Measurements from ENCODE around the gene RNF149. TPM values are rescaled to one million over a fixed set of nuclear protein-coding genes. Genes with fewer than 3 reads are reported as not detected.

RNF149 gene
- total and polyA plus RNA-seq, 9 of the 15 experiments (the other 6 are each of a cell fraction or from before 2014, with no cell fraction given), result 9.0 to 31.5 (median 22.8) TPM

DNA sequence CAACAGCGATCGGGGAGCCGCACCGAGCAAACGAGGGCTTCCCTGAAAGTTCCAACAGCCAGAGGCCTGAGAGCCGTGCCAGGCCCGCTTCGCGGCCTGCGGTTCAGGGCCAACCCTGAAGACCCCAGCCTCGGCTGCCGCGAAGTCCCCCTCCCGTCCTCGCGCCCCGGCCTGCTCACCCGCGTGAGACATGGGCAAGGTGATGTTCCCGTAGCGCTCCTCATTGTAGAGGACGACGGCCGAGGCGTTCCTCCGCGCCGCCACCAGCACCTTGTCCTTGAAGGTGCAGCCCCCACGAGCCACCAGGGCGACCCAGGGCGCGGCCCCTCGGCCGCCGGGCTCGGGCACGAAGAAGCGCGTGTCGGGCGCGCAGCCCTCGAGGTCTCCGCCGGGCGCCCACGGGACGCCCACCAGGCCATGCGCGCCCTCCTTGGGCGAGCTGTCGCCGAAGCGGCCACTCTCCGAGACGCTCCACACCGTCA is 510 bp downstream of the RNF149 start (continued):
- TF ChIP-seq TFE3 (CRISPR knock-in tag; IDR thresholded peaks at IDR 0.05) (no peak), FOXP1 (CRISPR knock-in tag; IDR thresholded peaks at IDR 0.05) (peak; percentile 54; the same call in 1 of the 2 replicates), CREB1 (IDR thresholded peaks at IDR 0.05) (no peak), CREB1 (CRISPR knock-in tag; IDR thresholded peaks at IDR 0.05) (peak; percentile 35; the same call in 1 of the 2 replicates), PTBP1 (IDR thresholded peaks at IDR 0.05; ENCODE audit: low read depth, low read length) (no peak), ARID4B (CRISPR knock-in tag; IDR thresholded peaks at IDR 0.05) (peak; percentile 18; the same call in 1 of the 2 replicates), TEAD4 (IDR thresholded peaks at IDR 0.05; ENCODE audit: low read length) (no peak), TEAD4 (CRISPR knock-in tag; IDR thresholded peaks at IDR 0.05; ENCODE audit: borderline replicate concordance) (peak; percentile 47; the same call in 1 of the 2 replicates), CHD1 (IDR thresholded peaks at IDR 0.05; ENCODE audit: low read length) (peak; percentile 47), C11orf30 (IDR thresholded peaks at IDR 0.05; ENCODE audit: low read depth) (no peak)
- TF ChIP-seq, protein P1, sequence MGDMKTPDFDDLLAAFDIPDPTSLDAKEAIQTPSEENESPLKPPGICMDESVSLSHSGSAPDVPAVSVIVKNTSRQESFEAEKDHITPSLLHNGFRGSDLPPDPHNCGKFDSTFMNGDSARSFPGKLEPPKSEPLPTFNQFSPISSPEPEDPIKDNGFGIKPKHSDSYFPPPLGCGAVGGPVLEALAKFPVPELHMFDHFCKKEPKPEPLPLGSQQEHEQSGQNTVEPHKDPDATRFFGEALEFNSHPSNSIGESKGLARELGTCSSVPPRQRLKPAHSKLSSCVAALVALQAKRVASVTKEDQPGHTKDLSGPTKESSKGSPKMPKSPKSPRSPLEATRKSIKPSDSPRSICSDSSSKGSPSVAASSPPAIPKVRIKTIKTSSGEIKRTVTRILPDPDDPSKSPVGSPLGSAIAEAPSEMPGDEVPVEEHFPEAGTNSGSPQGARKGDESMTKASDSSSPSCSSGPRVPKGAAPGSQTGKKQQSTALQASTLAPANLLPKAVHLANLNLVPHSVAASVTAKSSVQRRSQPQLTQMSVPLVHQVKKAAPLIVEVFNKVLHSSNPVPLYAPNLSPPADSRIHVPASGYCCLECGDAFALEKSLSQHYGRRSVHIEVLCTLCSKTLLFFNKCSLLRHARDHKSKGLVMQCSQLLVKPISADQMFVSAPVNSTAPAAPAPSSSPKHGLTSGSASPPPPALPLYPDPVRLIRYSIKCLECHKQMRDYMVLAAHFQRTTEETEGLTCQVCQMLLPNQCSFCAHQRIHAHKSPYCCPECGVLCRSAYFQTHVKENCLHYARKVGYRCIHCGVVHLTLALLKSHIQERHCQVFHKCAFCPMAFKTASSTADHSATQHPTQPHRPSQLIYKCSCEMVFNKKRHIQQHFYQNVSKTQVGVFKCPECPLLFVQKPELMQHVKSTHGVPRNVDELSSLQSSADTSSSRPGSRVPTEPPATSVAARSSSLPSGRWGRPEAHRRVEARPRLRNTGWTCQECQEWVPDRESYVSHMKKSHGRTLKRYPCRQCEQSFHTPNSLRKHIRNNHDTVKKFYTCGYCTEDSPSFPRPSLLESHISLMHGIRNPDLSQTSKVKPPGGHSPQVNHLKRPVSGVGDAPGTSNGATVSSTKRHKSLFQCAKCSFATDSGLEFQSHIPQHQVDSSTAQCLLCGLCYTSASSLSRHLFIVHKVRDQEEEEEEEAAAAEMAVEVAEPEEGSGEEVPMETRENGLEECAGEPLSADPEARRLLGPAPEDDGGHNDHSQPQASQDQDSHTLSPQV (IDR thresholded peaks at IDR 0.05), result peak; percentile 84
- TF ChIP-seq, protein P2, sequence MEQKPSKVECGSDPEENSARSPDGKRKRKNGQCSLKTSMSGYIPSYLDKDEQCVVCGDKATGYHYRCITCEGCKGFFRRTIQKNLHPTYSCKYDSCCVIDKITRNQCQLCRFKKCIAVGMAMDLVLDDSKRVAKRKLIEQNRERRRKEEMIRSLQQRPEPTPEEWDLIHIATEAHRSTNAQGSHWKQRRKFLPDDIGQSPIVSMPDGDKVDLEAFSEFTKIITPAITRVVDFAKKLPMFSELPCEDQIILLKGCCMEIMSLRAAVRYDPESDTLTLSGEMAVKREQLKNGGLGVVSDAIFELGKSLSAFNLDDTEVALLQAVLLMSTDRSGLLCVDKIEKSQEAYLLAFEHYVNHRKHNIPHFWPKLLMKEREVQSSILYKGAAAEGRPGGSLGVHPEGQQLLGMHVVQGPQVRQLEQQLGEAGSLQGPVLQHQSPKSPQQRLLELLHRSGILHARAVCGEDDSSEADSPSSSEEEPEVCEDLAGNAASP (IDR thresholded peaks at IDR 0.05), result no peak
- TF ChIP-seq, protein P3, sequence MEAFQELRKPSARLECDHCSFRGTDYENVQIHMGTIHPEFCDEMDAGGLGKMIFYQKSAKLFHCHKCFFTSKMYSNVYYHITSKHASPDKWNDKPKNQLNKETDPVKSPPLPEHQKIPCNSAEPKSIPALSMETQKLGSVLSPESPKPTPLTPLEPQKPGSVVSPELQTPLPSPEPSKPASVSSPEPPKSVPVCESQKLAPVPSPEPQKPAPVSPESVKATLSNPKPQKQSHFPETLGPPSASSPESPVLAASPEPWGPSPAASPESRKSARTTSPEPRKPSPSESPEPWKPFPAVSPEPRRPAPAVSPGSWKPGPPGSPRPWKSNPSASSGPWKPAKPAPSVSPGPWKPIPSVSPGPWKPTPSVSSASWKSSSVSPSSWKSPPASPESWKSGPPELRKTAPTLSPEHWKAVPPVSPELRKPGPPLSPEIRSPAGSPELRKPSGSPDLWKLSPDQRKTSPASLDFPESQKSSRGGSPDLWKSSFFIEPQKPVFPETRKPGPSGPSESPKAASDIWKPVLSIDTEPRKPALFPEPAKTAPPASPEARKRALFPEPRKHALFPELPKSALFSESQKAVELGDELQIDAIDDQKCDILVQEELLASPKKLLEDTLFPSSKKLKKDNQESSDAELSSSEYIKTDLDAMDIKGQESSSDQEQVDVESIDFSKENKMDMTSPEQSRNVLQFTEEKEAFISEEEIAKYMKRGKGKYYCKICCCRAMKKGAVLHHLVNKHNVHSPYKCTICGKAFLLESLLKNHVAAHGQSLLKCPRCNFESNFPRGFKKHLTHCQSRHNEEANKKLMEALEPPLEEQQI (IDR thresholded peaks at IDR 0.05), result no peak
